GM21825 (cell line): ENCODE data around the gene MAP7D1.

Experiments used
- ATAC-seq: cut with Tn5 transposase; IDR thresholded peaks from one replicate; pipeline ENCODE4 v1.9.1; 2021; ENCODE audit warnings: mild to moderate bottlenecking, moderate library complexity; ENCODE audit not compliant: unreplicated experiment

Gene MAP7D1

GRCh38 chr1:36126797-36127500, 29.0 kb upstream of the MAP7D1 start:
- no peak for ATAC-seq

- no peak for ATAC-seq
These were observed 27.6 kb upstream of the MAP7D1 start for GRCh38 chr1:36128126-36128904.

- no peak for ATAC-seq
These were observed 27.1 kb upstream of the MAP7D1 start for GRCh38 chr1:36128905-36129206.

- no peak for ATAC-seq
These were observed 23.9 kb upstream of the MAP7D1 start for GRCh38 chr1:36132029-36132428.

GRCh38 chr1:36133484-36133883, 22.5 kb upstream of the MAP7D1 start:
- no peak for ATAC-seq

- ATAC-seq: no peak
These were observed 21.9 kb upstream of the MAP7D1 start for GRCh38 chr1:36134031-36134430.

- ATAC-seq: no peak
These were observed 21.2 kb upstream of the MAP7D1 start for GRCh38 chr1:36134505-36135329.

- no peak for ATAC-seq
These were observed 20.7 kb upstream of the MAP7D1 start for GRCh38 chr1:36135330-36135667.

GRCh38 chr1:36135796-36136195, 20.2 kb upstream of the MAP7D1 start:
- no peak for ATAC-seq

GRCh38 chr1:36136535-36136934, 19.4 kb upstream of the MAP7D1 start:
- ATAC-seq: no peak

- ATAC-seq: no peak
These were observed 18.7 kb upstream of the MAP7D1 start for GRCh38 chr1:36137226-36137625.

- no peak for ATAC-seq
These were observed 18.2 kb upstream of the MAP7D1 start for GRCh38 chr1:36137776-36138175.

- ATAC-seq: no peak
These were observed 16.4 kb upstream of the MAP7D1 start for GRCh38 chr1:36139521-36139920.

GRCh38 chr1:36142121-36142520, 13.8 kb upstream of the MAP7D1 start:
- ATAC-seq: no peak

GRCh38 chr1:36143424-36143823, 12.5 kb upstream of the MAP7D1 start:
- no peak for ATAC-seq

- no peak for ATAC-seq
These were observed 11.5 kb upstream of the MAP7D1 start for GRCh38 chr1:36144413-36144812.

GRCh38 chr1:36148821-36149236, 7.1 kb upstream of the MAP7D1 start:
- ATAC-seq: no peak

- ATAC-seq: peak; percentile 78
These were observed 6.6 kb upstream of the MAP7D1 start, which contains the start of gene TRAPPC3 for GRCh38 chr1:36149237-36149972. TRAPPC3 (minus strand) TSS chr1:36149486; CDS start chr1:36149378, 108 bp downstream.

GRCh38 chr1:36149973-36150295, 6.0 kb upstream of the MAP7D1 start:
- no peak for ATAC-seq

GRCh38 chr1:36150296-36151133, 5.4 kb upstream of the MAP7D1 start:
- ATAC-seq: peak; percentile 49
